GM19035 (cell line): ENCODE results near the gene KRT26.

Source experiments
- ATAC-seq: cut with Tn5 transposase; IDR thresholded peaks from one replicate; pipeline ENCODE4 v1.9.1; 2021; ENCODE audit not compliant: unreplicated experiment

The KRT26 gene

DNA sequence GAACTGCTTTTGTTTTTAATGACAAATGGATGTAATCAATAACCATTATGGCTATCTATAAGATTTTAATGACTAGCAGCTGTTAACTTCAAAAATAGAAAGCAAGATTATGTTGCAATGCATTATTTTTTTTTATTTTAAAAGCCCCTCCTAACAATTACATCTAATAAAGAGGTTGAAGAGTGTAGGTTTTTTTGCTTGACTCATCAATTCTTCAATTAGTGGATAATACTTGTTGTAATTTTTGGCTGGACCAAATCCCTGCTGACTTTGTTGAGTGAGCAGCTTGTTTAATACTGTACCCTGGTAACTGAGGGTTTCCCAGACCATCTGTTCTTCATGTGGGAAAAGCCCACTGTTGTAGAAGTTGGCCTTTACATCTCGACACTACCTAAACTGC lies 41.0 kb downstream of the KRT26 start:
- ATAC-seq = no peak

DNA sequence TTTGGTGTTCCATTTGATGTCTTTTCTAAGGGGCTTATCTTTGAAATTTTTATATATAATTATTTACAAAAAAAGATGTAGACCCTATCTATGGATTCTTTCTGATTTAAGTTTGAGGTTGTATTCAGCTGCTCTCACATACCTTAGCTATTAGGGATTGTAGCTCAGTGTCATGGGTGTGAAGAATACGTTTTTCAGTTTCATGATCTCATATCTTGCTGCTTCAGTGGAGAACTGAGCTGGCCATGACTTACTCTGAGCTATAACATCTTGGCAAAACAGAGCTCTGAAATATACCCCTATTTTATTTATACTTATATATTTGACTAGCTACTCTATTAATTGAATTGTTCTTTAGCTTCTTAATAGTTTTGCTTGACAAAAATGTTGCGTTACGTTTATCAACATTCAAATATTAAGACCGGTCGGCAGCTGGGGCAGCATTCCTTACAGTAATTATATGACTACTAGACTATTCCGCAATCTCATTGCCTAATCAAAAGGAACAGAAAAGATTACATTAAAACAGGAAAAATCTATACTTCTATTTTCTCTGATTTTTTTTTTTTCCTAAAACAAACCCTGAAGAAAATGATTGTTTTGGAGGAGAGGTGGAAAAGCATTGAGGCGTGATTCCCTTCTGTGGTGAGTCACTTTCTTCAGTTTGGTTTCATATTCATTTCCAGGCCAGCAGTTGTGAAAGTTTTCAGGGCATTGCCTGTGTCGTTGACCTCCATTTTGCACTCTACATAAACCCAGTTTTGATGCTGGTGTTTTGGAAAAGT lies 44.4 kb downstream of the KRT26 start:
- no peak for ATAC-seq

DNA sequence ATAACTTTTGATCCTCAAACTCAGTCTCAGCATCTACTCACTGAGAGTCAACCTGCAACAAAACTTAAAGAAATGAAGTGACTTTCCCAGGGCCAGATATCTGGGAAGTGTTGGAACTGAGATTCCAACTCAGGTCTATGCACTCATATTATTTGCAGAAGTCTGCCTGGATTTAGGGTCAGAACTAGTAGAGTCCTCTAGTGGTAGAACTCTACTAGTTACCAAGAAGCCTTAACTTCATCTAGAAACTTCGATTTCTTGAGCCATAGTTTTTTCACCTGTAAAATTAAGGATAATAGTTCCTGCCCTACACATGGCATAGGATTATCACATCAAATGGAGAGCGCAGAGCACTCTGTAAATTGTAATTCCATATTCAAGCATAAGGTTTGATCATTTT lies 45.1 kb downstream of the KRT26 start:
- ATAC-seq = no peak

DNA sequence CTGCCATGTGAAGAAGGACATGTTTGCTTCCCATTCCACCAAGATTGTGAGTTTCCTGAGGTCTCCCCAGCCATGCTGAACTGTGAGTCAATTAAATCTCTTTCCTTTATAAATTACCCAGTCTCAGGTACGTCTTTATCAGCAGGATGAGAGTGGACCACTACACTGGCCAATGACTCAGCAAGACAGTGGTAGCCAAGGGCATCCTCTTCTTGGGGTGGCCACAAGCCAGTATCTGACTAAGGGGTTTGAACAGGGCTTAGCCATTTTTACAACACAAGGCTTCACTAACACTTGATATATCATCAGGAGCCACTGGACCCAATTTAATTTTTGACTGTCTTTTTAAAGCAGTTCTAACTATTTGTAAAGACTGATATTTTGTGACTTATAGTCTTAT lies 47.3 kb downstream of the KRT26 start:
- ATAC-seq = no peak

DNA sequence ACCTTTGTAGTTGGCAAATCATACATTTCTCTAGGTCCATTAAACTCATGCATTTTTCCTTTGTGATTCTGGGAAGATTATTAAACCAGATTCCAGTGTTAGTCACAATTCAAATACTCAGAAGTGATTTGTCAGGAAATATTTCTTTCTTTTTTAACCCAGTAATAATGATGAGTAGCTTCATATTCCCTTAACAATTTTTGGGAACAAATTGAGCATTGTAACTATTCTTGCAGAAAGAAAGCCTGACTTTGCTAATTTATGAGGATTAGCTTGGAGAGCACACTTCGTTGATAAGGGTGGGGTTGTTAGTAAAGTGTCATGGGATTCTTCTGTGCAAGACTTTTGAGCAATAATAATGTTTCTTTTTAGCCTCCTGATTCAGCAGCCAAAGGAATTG lies 49.8 kb downstream of the KRT26 start:
- no peak for ATAC-seq

DNA sequence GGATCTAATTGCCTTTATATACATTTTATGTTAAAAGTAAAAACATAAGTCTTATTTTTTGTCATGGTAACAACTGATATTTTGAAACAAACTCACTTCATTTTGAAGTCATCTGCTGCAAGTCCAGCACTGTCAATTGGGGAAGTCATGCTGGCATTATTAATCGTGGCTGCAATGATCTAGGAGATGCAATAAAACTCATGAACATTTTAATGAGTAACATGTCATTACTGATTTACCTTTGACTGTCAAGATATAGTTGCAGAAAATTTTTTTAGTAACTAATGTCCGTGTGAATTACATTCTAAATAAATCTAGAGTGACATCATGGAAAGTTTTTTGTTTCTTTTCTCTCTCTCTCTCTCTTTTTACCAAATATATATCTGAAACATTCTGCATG lies 51.1 kb downstream of the KRT26 start:
- no peak for ATAC-seq

DNA sequence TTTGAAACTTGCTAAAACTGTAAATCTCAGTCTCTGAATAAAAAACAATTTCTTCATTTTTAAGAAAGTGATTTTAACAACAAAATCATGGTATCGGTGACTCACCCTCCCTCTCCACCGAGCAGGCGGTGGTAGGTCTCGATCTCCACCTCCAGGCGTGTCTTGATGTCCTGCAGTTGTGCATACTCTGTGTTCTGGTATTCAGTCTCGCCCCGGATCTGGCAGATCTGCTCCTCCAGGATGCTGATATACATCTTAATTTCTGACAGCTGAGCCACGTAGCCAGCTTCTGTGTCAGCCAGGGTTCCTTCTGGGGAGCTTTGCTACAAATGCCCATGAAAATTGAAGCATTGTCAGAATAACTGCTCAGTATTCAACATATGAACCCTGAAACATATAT lies 53.1 kb downstream of the KRT26 start:
- ATAC-seq = no peak

DNA sequence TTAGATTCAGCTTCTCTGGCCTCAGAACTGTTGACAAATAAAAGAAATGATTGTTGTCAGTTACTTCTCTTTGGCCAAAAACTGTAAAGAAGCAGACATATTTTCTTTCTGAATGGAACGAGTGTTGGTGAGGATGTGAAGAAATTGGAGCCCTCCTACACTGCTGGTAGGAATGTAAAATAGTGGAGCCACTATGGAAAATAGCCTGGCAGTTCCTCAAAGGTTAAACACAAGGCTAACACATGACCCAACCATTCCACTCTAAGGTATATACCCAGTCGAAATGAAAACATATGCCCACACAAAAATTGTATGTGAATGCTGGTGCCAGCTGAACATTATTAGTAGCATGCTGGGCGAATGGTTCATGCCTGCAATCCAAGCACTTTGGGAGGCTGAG lies 54.2 kb downstream of the KRT26 start:
- ATAC-seq = no peak
